Medulla oblongata (tissue), 1 donor: ENCODE data around the gene DSCAM.
"Not testable (repeated sequence)": the region's sequence is repeated elsewhere in the genome, so short reads cannot be mapped to it uniquely, and the experiment has no call there.

ENCODE experiments used
- DNase-seq: peaks from one replicate; pipeline ENCODE4 v3.0.0-alpha.2; 2015; ENCODE audit errors: extremely low spot score

Gene DSCAM, protein sequence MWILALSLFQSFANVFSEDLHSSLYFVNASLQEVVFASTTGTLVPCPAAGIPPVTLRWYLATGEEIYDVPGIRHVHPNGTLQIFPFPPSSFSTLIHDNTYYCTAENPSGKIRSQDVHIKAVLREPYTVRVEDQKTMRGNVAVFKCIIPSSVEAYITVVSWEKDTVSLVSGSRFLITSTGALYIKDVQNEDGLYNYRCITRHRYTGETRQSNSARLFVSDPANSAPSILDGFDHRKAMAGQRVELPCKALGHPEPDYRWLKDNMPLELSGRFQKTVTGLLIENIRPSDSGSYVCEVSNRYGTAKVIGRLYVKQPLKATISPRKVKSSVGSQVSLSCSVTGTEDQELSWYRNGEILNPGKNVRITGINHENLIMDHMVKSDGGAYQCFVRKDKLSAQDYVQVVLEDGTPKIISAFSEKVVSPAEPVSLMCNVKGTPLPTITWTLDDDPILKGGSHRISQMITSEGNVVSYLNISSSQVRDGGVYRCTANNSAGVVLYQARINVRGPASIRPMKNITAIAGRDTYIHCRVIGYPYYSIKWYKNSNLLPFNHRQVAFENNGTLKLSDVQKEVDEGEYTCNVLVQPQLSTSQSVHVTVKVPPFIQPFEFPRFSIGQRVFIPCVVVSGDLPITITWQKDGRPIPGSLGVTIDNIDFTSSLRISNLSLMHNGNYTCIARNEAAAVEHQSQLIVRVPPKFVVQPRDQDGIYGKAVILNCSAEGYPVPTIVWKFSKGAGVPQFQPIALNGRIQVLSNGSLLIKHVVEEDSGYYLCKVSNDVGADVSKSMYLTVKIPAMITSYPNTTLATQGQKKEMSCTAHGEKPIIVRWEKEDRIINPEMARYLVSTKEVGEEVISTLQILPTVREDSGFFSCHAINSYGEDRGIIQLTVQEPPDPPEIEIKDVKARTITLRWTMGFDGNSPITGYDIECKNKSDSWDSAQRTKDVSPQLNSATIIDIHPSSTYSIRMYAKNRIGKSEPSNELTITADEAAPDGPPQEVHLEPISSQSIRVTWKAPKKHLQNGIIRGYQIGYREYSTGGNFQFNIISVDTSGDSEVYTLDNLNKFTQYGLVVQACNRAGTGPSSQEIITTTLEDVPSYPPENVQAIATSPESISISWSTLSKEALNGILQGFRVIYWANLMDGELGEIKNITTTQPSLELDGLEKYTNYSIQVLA (N-terminal part only)

DNA sequence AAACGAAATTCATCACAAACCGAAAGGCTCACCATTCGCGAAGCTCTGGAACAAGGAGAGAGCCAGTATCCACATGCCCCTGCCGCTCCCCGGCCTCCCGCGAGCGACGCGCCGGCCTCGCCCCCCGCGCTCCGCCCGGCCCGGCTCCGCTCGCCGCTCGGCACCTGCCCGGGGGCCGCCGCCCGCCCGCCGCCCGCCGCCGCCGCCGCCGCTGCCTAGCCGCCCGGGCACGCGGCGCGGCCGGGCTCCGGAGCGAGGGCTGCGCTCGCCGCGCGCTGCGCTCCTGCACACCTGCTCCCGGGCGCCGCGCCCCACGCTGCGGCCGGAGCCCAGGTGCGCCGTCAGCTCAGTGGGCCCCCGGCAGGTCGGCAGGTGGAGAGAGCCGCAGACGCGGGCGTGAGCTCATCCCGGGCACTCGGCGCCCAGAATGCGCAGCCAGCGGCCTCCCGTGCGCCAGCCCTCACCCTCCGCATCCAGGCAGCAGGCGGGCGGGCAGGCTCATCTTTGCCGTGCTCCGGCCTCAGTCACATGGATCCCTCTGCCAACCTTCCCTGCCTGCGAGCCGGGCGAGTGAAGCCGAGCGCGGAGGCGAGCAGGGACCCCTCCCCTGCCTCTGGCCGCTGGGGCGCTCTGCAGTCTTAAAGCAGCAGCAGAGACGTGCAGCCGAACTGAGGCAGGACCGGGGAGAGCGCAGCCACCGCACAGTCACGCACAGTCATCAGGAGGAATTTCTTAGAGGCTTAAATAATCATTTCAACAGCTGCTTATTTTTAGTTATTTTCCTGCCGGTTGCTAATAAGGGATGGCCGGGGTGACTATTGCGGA is at the start of gene DSCAM:
Gene DSCAM, minus strand, starts transcription at position 572 of the 825 bp plus-strand sequence. Its CDS starts 497 bp downstream, at position 75.
- no peak for DNase-seq

DNA sequence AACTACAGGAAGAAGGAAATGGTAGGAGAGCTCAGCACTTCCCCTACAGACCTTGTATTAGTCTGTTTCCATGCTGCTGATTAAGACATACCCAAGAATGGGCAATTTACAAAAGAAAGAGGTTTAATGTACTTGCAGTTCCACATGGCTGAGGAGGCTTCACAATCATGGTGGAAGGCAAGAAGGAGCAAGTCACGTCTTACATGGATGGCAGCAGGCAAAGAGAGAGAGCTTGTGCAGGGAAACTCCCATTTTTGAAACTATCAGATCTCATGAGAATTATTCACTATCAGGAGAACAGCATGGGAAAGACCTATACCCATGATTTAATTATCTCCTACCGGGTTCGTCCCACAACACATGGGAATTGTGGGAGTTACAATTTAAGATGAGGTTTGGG is 48.7 kb upstream of the DSCAM start:
- not testable (repeated sequence) for DNase-seq

DNA sequence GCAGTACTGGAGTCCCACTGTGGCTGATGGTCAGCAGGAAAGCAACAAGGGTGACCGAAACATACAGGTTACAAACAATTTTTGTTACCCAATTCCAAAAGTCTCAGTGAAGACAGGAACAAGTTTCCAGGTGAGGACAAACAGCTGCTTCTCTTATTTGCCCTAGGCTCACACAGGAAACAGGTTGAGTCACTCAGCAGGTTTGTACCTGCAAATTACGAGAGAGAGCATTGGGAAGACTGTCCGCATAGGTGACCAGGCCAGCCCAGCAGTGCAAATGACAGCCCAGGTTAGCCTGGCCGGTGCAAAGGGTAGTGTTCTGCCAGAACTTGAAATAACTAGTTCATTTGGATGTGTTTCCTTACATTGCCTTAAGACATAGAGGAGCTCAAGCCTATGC is 40.0 kb upstream of the DSCAM start:
- no peak for DNase-seq

DNA sequence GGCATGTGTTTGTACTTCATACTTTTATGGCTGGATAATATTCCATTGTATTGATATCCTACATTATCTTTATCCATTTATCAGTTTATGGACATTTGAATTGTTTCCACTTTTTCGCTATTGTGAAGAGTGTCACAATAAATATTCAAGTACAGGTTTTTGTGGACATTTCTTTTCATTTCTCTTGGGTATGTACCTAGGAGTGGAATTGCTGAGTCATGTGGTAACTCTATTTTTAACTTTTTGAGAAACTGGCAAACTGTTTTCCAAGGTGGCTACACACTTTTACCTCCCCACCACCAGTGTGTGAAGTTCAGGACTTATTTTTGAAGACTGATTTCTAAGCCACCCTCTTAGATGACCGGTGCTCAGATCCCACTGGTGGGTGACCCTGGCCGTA is 39.0 kb upstream of the DSCAM start:
- DNase-seq = no peak

DNA sequence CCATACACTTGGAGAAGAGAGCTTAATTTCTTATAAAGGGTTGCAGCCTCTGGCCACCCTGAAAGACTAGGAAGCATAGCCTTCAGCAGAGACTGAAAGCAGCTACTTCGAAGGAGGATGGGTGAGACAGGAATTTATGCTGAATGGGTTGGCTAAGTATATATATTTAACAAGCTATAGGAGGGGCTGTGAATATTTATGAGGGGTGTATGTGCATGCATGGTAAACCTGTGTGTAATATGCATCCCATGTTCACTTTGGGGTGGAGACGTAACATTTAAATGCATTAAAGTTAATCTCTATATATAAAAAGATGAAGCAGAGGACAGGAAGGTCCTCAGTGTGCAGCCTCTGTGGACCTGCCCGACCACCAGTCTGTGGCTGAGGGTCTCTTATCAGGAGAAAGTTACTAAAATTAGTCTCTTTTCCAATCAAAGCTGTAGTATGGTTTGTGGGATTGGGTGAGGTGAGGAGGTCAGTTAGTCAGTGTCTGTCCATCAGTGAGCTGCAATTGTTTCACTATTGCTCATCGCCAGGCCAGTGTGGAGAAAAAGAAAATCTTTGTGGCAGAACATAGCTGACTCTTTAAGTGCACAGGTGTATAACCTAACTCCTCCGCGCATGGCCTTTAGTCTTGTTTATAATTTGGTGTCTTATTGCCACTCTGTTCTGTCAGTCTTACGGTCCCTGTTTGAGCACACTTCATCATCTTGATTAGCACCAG is 35.4 kb upstream of the DSCAM start:
- DNase-seq = no peak

DNA sequence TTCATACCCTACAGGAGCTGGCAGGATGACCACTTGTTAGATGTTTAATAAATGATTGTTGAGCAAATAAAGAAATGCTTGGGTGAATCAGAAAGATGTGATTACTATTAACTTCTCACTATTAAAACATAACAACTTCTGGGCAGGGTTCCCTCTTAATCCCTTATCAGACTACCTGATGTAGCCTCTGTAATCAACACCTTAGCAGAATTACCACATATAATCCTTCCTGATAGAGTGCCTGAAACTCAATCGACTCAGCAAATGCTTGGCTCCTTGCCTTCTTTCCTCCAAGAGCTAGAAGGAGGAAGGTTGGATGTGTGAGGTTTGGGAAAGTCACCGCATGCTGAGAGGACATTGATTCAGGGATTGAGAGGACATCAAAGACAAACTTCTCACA is 34.8 kb upstream of the DSCAM start:
- no peak for DNase-seq

DNA sequence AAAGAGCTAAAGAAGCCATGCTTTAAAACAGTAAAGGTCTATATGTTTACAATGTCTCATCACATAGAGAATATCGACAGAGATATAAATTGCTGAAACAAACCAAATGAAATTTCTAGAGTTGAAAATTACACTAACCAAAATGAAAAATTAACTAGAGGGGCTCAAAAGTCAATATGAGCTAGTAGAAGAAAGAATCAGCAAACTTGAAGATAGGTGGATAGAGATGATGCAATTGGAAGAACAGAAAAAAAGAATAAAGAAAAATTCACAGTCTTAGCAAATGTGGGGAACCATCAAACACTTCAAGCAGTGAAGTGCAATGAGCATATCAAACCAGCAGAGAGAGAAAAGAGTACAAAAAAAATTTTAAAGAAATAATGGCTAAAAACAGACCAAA is 24.1 kb upstream of the DSCAM start:
- no peak for DNase-seq

DNA sequence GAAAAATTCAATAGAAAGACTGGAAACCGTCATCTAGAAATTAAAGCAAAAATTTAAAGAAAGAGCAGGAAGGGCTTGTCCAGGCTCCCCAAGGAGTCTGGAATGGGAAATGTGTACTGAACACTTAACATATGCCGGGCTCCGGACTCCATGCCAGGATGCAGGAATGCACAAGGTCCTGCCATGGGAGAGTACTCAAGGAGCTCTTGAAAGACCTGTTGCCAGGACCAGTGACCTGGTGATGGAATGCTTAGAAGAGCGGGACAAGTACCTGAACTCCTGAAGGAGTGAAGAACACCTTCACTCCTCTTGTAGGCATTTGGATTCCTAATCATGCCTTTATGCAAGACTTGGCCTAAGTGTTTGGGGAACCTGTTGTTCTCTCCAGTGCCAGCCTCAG is 16.9 kb upstream of the DSCAM start:
- no peak for DNase-seq

DNA sequence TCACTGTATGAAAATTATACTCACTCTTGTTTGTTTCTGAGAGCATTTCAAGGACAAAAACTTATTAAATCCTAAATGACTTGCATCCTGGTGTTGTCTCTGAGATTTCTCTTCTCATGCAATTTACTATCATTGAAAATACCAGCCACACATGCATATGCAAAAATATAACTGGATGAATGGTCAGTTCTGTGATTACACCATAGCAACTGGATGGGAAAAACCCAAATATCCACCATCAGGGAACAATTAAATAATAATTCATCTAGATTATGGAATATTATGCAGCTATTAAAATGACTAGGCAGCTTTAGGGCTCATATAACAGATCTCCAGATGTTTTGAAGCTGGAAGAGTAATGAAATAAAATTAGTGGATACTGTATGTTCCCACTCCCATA is 11.6 kb upstream of the DSCAM start:
- DNase-seq = no peak

DNA sequence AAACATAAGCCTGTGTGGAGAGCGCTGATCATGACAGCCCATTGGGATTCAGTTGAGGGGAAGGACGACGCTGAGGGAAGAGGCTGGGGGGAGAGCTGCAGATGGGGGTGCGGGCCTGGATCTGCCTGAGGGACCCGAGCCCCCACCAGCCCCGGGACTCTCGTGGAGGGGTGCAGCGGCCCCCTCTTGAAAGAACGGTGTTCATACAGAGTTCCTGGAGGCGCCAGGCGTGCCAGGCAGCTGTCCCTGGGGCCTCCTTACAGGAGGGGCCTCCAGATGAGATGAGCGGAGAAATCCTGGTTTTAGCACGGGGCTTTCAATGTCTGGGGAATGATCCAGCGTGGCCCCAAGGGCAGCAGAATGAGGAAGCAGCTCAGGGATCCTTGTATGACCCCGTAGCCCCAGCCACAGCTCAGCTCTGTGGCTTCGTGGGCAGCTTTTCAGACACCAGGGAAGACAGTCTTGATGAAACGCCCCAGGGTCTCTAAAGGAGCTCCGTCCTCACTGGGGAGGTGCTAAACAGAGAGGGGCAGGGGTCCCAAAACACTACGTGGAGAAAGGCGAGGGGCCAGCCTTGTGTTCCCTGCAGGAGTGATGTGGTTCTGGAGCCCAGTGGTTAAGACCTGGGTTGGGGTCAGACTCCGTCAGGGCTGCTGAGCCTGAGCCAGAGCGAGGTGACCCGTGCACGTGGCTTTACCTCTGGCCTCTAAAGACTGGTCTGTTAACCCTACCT is 7.2 kb upstream of the DSCAM start:
- DNase-seq = no peak

DNA sequence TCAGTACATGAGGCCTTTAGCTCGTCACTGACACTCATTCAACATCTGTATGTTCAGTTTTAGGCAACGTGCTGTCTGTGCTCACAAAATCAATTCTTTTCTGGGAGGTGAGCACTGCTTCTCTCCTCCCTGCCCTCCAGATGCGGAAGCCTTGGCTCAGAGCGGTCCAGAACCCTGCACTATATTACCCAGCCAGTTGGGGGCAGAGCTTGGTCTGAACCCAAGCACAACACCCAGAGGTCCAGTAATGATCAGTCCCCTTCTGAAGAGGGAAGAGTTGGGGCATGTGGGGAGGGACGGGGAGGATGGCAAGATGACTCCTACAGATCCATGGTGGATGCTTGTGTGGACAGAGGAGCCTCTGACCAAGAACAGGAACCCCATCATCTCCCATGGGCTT is 5.6 kb upstream of the DSCAM start:
- DNase-seq = no peak

DNA sequence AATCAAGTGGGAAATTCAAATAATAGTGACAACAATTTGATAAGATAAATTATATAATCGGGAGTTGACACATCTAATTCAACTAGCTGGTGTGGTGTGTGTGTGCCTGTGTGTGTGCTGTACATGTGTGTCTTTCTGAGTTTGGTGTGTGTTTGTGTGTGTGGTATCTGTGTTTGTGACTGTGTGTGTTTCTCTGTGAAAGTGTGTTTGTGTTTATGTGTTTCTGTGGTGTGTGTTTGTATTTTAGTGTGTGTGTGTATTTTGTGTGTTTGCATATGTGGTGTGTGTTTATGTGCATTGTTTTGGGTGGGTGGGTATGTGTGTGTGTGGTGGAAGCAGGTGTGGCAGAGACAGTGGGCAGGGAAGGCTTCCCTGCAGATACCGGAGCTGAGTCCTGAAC is 4.8 kb upstream of the DSCAM start:
- DNase-seq = no peak

DNA sequence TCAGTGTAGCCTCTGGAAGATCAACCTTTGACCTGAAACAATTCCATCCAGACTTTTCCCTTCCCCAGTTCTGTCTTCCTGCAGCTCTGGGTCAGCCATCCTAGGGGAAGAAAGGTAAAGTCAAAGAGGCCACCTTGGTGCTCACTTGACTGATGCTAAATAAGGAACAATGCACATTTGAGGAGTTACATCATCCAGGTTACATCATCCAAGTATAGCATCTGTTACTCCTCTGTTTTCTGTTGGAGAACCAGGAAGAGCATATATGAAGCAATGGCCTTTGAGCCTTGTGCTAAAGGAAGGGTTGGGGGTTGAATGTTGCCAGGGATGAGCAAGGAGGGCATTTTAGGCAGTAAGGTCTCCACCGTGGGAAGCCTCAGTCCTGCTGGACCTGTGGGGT is 3.1 kb upstream of the DSCAM start:
- DNase-seq = no peak

DNA sequence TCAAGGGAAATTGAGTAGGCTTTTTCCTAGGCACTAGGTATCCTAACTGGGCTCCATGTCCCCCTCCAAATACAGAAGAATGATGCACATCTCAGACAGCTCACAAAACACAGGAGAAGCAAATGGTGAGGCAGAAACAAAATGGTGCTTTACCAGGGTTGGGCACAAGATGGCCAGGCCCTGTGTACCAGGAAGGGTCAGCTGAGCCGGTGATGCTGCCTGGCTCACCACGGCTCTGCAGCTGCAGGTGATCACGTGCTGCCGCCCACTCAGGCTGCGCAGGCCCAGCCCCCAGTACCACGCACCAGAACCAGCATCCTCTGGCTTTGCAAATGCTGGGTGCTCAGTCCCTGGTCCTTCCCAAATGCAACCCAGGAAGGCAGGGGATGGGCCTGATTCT is 993 bp upstream of the DSCAM start:
- DNase-seq = no peak

DNA sequence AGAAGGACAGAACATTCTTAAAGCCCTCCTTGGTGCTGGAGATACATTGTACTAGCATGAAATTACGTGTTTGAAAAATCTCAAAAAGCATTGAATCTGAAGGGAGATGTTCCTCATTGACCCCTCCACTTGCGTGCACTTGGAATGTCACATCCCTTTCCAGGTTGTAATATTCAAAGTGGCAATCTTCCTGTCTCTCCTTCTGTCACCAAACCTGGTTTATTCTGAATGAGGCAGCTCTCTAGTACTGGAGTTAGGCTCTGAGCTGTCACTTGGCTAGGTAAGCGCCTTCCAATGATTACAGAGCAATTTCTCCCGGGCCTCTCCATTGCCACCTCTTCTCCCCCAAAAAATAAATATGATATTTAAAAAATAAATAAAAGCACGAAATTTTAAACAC is 855 bp downstream of the DSCAM start:
- no peak for DNase-seq

DNA sequence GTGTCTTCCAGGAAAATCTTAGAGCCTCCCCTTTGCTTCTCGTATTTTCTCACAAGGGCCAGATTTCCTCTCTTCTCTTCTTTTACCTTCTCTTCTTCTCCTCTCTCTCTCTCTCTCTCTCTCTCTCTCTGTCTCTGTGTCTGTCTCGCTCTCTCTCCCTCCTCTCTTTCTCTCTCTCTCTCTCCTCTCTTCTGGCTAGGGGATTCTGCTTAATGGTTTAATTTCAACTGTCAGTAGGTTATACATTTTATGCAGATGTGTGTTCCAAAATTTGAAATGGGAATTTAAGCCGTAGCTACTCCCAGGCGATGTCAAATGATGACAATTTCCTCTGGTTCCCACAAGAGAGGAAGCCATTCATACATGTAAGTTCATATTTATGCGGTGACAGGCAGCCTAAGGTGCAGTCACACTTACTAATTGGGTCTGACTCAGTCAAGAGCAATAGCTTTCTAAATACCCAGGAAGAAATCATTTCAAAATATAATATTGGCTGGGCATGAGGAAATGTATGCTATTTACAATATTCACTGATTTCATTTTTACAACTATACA is 1.4 kb downstream of the DSCAM start:
- no peak for DNase-seq

DNA sequence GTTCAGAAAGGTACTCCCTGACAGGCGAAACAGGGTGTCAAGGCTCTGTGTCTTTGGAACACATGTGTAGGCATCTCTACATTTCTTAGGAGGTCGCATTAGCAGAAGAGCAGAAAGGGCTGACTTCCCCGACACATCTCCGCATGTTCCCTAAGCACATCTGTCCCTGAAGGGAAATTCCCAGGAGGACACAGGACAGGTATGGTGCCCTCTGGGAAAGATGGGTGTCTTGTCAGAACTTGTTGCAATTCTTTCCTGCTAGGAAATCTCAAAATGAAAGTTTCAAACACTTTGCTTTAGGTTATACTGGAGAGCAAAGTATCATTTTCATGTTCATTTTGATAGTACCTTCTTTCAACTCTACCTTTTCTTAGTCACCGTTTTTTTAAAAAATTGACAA is 2.0 kb downstream of the DSCAM start:
- DNase-seq = no peak

DNA sequence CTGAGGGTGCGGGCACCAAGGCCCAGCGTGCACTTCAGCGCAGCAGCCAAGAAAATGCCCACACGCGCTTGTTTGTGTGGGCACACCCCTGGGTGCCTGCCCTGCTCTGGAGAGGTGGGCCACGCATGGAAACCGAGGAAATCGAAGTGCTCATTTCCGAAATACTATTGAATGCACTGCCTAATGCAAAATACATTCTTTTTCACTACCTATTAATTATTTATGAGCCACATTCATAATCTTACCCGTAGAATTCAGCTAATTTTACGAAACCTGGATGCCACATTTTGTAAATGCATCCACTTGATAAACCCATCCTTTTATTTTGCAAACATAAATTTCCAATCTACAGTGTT is 4.8 kb downstream of the DSCAM start:
- DNase-seq = no peak

DNA sequence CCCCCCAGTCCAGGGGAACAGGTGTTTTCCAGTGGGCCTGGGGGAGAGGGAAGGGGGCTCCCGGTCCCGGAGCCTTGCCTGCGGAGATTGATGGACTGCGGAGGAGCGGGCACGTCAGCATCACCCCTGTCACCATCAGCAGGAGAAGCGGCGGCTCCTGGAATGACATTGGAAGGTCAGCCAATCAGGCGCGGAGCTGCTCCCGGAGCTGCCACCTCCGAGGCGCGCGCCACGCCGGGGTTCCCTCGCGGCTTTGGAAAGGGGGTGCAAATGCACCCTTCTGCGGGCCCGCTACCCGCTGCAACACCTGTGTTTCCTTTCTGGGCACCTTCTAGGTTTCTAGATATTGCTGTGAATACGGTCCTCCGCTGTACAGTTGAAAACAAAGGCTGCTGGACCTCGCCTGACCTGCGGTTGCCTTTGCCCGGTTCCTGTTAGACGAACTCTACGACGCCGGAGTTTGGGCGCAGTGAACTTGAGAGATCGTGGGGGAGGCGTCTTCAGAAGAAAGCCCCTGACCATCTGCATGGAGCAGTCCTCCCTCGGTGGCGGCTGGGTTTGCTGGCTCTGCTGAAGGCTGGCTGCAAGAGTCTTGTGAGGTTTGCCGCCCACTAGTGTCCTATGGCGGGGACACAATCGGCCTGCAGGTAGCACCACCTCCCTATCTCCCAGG is 5.3 kb downstream of the DSCAM start:
- peak; percentile 92 for DNase-seq
